HCT116 (cell line): ENCODE results near the gene CAPRIN2. TPM values are rescaled to one million over a fixed set of nuclear protein-coding genes. Genes with fewer than 3 reads are reported as not detected.

Experiments used
- ATAC-seq: fragments of 200-7000 bp; cut with Tn5 transposase; 2 replicates; pipeline ENCODE4 v1.9.1; 2020; ENCODE audit warnings: mild to moderate bottlenecking, moderate library complexity
- BruUV-seq: library from RNA; stranded (reverse); fragments of 400-500 nt; replicated peaks from 2 replicates; lab custom pipeline; 2021; lab: Mats Ljungman, UMichigan
- CTCF ChIA-PET: fragments of 300-600 bp; sonication (Branson Sonifier 250); formaldehyde crosslinking; loops from one replicate; lab custom pipeline; 2021; ENCODE audit warnings: antibody characterized with exemption; lab: Charles Lee
- POLR2A ChIA-PET: fragments of 300-600, 350-600 bp; sonication (Branson Sonifier 250); formaldehyde crosslinking; loops from one replicate; lab custom pipeline; 2021; ENCODE audit warnings: antibody characterized with exemption; lab: Charles Lee
- RAD21 ChIA-PET, 2 experiments: fragments of 300-600 bp; sonication (Branson Sonifier 250); formaldehyde crosslinking; loops; one replicate each; lab custom pipeline; 2023; ENCODE audit warnings: low total read pairs in 2 of 2; ENCODE audit not compliant: uncharacterized antibody in 2 of 2, unreplicated experiment in 2 of 2, low non-redundant PET in 1 of 2; lab: Charles Lee
- DNase-seq: peaks from one replicate; pipeline ENCODE4 v3.0.0-alpha.2; 2010; ENCODE audit warnings: low read depth, low spot score
- H2AFZ ChIP-seq: fragments of 200-600 bp; shearing (Covaris generic), sonication (generic); 2 replicates; pipeline ENCODE4 v1.6.1; 2017; ENCODE audit warnings: low read depth, mixed run types, mixed read lengths, antibody characterized with exemption, low read length; ENCODE audit not compliant: poor library complexity, severe bottlenecking
- H3K27ac ChIP-seq: 2 replicates; pipeline ENCODE4 v1.5.1; 2012; ENCODE audit warnings: low read depth, low read length
- H3K27me3 ChIP-seq: fragments of 200-600 bp; sonication (generic); 2 replicates; pipeline ENCODE4 v1.6.1; 2016; ENCODE audit warnings: mixed run types, low read length, mixed read lengths; ENCODE audit not compliant: insufficient read depth
- H3K36me3 ChIP-seq, 2 experiments: fragments of 200-500 bp in 1 of 2; fragments of 200-600 bp in 1 of 2; sonication (Bioruptor generic) in 1 of 2; sonication (generic) in 1 of 2; 2 replicates each; pipeline versions ENCODE4 v1.5.1 to v1.6.1; 2014 to 2016; ENCODE audit warnings: low read length in 2 of 2, inconsistent platforms in 1 of 2, mixed read lengths in 1 of 2, mixed run types in 1 of 2; ENCODE audit not compliant: insufficient read depth in 2 of 2, control insufficient read depth in 1 of 2
- H3K4me1 ChIP-seq, 2 experiments: fragments of 200-600 bp in 1 of 2; sonication (generic) in 1 of 2; 2 replicates each; pipeline versions ENCODE4 v1.5.1 to v1.6.1; 2012 to 2017; ENCODE audit warnings: low read length in 2 of 2, inconsistent platforms in 1 of 2, mild to moderate bottlenecking in 1 of 2, mixed read lengths in 1 of 2, mixed run types in 1 of 2, moderate library complexity in 1 of 2; ENCODE audit not compliant: insufficient read depth in 2 of 2, control insufficient read depth in 1 of 2
- H3K4me2 ChIP-seq: fragments of 200-600 bp; sonication (generic); 2 replicates; pipeline ENCODE4 v1.6.1; 2017; ENCODE audit warnings: mixed run types, low read length, mixed read lengths
- H3K4me3 ChIP-seq, 2 experiments: fragments of 200-600 bp in 1 of 2; sonication (generic) in 1 of 2; replicated peaks in 1 of 2; 2 replicates each; pipeline ENCODE4 v1.5.1; 2011 to 2016; ENCODE audit warnings: low read length in 2 of 2, control low read depth in 1 of 2, low read depth in 1 of 2, mild to moderate bottlenecking in 1 of 2, mixed read lengths in 1 of 2, mixed run types in 1 of 2
- H3K79me2 ChIP-seq: fragments of 200-600 bp; sonication (generic); 2 replicates; pipeline ENCODE4 v1.6.1; 2017; ENCODE audit warnings: mild to moderate bottlenecking, mixed run types, low read length, moderate library complexity, mixed read lengths; ENCODE audit not compliant: insufficient read depth
- H3K9ac ChIP-seq: fragments of 200-600 bp; sonication (generic); 2 replicates; pipeline ENCODE4 v1.6.1; 2016; ENCODE audit warnings: low read length, mixed read lengths
- H3K9me2 ChIP-seq: fragments of 200-600 bp; sonication (generic), shearing (Covaris generic); 2 replicates; pipeline ENCODE4 v1.6.1; 2017; ENCODE audit warnings: mixed run types, mild to moderate bottlenecking, moderate library complexity; ENCODE audit not compliant: insufficient read depth
- H3K9me3 ChIP-seq, 2 experiments: fragments of 200-500 bp in 1 of 2; fragments of 200-600 bp in 1 of 2; sonication (Bioruptor generic) in 1 of 2; sonication (generic) in 1 of 2; 2 replicates each; pipeline ENCODE4 v1.6.1; 2014 to 2017; ENCODE audit warnings: low read length in 2 of 2, mixed read lengths in 2 of 2, inconsistent platforms in 1 of 2, low read depth in 1 of 2, mild to moderate bottlenecking in 1 of 2, mixed run types in 1 of 2, moderate library complexity in 1 of 2; ENCODE audit not compliant: control insufficient read depth in 1 of 2, insufficient read depth in 1 of 2
- H4K20me1 ChIP-seq: fragments of 200-600 bp; sonication (generic), shearing (Covaris generic); 2 replicates; pipeline ENCODE4 v1.6.1; 2017; ENCODE audit warnings: mixed run types, mild to moderate bottlenecking, moderate library complexity; ENCODE audit not compliant: insufficient read depth
- CTCF ChIP-seq, 3 experiments: fragments of 200-600 bp in 1 of 3; sonication (generic) in 1 of 3; IDR thresholded peaks in 2 of 3; conservative IDR thresholded peaks in 1 of 3; 2 replicates each; pipeline ENCODE4 v1.5.1; 2012 to 2017; ENCODE audit warnings: low read depth in 2 of 3, low read length in 2 of 3, antibody characterized with exemption in 1 of 3, borderline replicate concordance in 1 of 3, control low read depth in 1 of 3, mild to moderate bottlenecking in 1 of 3, mixed read lengths in 1 of 3, mixed run types in 1 of 3, moderate library complexity in 1 of 3; ENCODE audit not compliant: insufficient read depth in 1 of 3
- REST ChIP-seq: IDR thresholded peaks from 2 replicates; pipeline ENCODE4 v1.6.1; 2012; ENCODE audit warnings: low read depth
- intact Hi-C: fragments of 100-400 bp; cut with micrococcal nuclease; formaldehyde crosslinking; loops from 2 replicates; pipeline ENCODE4 v1.10.0; 2022
- total RNA-seq: library from RNA; stranded (reverse); gene quantifications from one replicate; pipeline ENCODE4 v1.2.1, GENCODE V29; 2021; ENCODE audit not compliant: unreplicated experiment

The CAPRIN2 gene
- total RNA-seq, 1 experiment from 2014 or later = 30.8 TPM

DNA sequence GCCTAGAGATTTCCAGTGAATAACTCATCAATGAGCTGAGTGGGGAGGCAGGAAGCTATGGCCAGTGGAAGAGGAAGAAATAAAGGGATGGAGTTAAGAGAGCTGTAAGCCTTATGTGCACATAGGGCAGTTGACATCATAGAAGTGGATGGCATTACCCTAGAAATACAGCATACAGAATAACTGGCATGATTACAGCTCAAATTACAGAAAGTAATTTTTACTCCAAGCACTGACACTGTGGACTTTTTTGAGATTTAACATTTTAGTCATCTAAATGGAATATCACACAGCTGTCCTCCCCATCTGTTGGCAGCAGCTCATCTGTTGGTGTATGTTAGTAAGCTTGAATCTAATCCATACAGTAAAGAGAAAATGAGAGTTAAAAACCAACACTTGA lies 53.7 kb downstream of the CAPRIN2 start:
- DNase-seq = no peak

More for the DNA sequence above, 53.7 kb downstream of the CAPRIN2 start:
- H3K4me3 ChIP-seq = no peak overlapping the region
- no peak overlapping the region for H3K27ac ChIP-seq
- H3K79me2 ChIP-seq = no peaks in the 10 kb centered on the region
- H3K9me3 ChIP-seq = no peaks in the 10 kb centered on the region
- no peaks in the 10 kb centered on the region for H3K27me3 ChIP-seq
- TF ChIP-seq CTCF (IDR thresholded peaks at IDR 0.05 in 2 of 3, conservative IDR thresholded peaks at IDR 0.05 in 1 of 3; ENCODE audit: borderline replicate concordance in 1 of 3, insufficient read depth in 1 of 3, low read depth in 2 of 3, low read length in 2 of 3) = no peak
- TF ChIP-seq REST = no peak
- no peaks in the 10 kb centered on the region for H3K36me3 ChIP-seq
- no peak overlapping the region for H3K9ac ChIP-seq
- no peak for ATAC-seq
- H3K4me2 ChIP-seq = no peak overlapping the region
- RAD21 ChIA-PET = no interaction called here
- H2AFZ ChIP-seq = no peak overlapping the region
- POLR2A ChIA-PET = no interaction called here
- peaks cover 3 to 7% of the 10 kb centered on the region in 2 experiments; a peak in 2 of 4 replicates for H3K4me1 ChIP-seq
- no TSS peak for BruUV-seq
- H3K9me2 ChIP-seq = no peaks in the 10 kb centered on the region
- intact Hi-C loops = no loop called here
- CTCF ChIA-PET = no interaction called here
- no peaks in the 10 kb centered on the region for H4K20me1 ChIP-seq
